Embryonic facial prominence (tissue), 1 donor: Measurements from ENCODE around the gene KLHL13.
A peak's percentile ranks its signal among the peaks of the same experiment; 100 is the strongest.
"Not testable (repeated sequence)": the region's sequence is repeated elsewhere in the genome, so short reads cannot be mapped to it uniquely, and the experiment has no call there.

Experiments
- DNase-seq: peaks from one replicate; pipeline ENCODE4 v3.0.0-alpha.2; 2016; ENCODE audit errors: extremely low spot score

KLHL13 gene

DNA sequence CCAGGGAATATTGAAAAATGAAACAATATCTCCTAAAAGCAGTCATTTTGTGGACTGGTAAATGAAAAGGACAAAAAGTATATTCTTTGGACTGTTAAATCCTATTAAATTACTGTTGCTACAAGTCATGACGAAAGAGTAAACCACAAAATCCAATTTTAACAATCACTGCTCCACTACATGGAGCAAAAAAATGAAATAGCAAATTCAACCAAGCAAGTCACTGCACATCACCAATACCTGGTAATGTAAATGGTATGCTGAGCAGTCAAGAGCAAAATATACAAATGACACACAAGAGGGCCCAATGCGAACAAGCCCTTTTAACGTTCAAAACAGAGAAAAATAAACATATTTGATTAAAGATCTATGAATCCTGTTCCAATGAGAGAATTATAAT, 126.2 kb downstream of the KLHL13 start:
- DNase-seq: no peak

DNA sequence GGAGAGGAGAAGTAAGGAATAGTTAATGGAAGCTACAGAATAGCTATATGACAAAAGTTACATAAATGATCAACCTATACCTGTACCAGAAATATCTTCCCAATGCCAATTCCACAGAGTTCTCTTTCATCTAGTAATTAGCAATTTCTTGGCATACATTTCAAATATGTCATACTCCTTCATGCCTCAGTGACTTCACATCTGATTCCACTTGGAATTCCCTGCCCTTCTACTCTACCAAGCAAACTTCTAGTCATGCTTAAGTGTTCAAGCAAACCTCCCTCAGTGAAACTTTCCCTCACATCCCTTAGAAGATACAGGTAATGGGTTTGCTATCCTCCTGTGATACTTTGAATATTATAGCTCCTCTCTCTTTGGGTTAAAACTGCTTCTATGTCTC, 127.1 kb downstream of the KLHL13 start:
- DNase-seq: no peak

DNA sequence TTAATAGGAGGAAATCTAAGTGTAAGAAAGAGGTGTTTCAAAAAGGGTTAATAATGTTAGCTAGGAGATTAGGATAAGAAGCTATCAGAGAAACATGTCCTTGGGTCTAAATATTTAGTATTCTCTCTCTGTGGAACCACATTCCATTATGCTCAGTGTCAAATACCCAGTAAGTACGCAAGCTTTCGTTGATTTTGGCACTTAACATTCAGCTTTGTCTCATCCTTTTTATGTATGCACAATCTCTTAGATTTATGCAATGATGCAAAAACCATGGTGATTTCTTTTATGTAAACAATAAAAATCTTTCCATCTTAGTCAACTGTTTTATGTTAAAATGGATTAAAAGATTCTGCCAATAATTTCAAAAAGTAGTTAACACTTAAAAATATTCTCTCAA, 129.2 kb downstream of the KLHL13 start:
- no peak for DNase-seq

DNA sequence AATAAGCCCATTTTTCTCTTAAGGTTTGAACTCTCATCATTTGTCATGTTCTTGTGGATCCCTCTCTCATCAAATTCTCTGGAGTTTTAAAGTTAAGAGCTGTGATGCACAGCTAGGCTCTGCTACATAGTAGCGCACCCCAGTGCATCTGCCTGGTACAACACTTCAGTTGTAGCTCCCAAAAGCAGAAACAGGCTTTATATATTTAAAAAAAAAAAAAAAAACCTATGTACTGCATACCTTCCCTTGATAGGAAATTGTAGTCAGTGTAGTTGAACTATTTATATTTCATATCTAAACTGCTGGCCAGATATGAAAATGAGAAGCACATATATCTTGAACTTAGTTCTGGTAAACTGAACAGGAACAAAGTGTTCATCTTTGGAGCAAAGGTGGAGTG, 131.4 kb downstream of the KLHL13 start:
- no peak for DNase-seq

DNA sequence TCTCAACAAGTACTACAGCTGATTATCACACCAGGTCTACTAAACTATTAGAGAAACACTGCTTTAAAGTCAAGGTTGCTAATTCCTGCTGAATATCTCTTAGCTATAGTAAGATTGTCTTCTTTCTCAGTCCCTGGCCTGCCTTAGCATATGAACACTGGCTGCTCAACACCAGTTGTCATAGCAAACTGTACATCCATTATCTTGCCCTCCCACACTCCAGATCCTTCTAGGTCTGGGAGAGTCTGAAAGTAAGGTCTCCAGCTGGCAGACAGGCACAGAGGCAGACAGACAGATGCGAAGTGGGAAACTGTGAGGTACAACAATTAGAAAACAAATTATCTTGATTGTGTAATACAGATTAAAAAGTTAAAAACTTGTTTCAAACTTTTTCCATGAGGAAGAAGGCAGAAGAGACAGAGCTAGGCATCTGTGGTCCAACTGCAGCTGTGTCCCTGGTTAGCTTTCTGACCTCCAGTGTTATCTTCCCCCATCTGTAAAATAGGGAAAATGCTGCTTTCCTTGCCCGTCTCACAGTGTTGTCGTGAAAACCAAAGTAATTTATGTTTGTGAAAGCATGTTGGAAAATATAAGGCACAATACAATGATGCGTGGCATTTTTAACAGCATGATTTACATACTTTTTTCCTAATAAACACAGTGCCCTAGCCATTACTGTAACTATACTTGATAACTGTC, 133.8 kb downstream of the KLHL13 start:
- no peak for DNase-seq

DNA sequence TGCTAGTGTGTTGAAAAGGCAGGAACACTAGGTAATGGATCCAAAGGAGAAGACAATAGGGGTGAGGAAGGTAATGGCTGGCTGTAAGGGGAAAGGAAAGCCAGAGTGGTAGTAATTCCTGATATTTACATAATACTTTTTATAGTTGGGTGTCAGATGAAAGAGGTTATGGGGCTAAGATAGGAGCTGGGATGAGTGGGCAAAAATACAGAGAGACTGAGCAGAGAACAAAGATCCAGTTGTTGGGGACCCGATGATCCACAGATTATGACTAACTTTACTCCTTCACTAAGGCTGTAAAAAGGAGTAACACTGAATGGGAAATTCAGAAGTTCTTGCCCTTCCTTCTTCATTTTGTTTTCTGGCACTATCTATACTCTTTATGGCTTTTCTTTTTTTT, 138.2 kb downstream of the KLHL13 start:
- no peak for DNase-seq

DNA sequence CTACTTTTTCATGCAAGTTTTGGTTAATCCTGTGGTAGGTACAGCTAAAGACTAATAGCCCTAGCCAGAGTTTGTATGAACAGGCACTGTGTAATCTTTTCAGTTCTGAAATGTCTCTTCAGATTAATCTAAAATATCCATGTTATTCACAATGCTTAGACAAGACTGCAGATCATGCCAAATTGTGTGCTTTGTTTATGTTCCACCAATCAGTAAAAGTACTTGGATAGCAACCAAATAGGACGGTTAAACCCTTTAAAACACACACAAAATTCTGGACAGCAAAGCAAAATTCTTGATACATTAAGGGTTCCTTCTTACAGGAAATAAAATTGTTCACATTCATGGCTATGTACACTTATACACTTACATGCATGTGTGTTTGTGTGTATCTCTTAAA, 139.1 kb downstream of the KLHL13 start:
- DNase-seq: no peak

DNA sequence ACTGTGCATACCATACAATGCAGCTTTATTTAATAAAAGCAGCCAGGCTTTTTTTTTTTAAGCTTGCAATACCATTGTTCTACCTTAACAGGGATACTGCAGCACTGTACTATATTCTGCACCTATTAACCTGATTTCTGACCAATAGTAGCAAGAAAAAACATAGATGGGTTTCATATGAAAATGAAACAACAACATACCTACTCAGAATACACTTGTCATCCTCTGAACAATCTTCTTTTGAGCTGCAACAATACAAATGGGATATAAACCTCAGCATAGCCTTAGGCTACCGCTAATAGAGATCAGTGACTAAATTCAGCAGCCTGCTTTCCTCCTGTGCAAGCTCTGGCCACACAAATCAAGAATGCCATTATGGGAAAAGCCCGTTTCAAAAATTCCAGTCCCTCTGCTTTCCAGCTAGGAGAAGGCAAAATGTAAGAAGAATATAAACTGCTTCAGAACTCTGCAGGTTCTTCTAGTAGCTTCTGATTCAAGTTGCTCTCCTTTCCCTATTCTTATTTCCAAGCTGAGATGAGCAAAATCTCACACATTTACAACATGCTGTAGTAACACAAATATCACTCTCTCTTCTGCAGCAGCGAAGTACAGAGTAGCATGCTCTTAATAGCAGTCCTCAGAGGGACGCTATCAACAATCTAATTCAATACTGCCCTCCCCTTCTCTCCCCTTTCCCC, 143.4 kb downstream of the KLHL13 start:
- no peak for DNase-seq

DNA sequence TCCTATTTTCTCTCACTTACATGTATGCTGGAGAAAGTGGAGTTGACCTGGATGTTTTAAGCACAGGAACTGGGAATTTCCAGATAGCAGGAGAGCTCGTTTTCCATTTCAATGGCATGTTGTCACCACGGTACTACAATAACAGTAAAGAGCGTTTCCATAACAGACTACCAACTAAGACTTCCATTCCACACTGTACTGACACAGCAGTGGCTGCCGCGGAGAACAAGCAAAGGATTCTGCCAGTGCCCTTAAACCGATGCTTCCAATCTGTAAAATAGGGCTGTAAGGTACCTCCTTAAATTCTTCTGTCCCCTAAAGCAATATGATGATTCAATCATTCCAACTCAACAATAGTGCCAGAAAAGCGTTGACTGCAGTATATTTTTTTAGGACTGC, 143.9 kb downstream of the KLHL13 start:
- DNase-seq: peak; percentile 27

DNA sequence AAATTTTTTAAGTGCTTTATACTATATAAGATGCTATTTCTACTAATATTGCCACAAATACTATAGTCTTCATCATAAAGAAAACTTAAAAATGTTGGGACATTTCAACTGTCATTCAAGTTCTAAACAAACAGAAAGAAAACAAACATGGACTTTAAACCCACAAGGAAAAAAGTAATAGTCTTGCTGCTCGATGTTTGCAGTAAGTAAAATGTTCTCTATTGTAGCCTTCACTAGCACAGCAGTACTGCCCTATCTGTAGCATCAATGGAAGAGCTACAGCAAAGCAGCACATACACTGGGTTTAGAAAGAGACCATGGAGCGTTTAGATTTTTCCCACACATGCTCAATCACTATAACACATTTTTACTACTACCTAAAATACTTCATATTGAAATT, 146.8 kb downstream of the KLHL13 start:
- no peak for DNase-seq

DNA sequence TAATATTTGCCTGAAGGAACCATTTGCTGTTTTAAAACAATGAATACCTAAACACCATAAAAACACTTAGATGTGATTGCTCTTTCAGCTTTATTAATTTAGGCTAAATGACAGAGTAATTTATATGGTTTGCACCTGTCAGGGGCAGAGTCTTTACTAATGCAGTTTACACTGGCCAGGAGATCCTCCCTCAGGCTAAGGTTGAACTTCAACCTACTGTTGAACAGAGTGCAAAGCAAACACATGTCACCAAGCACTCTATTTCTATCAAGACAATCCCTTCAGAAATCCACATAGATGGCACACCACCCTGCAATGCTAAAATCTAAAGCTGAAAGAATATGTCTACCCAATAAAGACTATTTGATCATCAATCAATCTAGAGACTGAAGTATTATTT, 147.3 kb downstream of the KLHL13 start:
- no peak for DNase-seq

DNA sequence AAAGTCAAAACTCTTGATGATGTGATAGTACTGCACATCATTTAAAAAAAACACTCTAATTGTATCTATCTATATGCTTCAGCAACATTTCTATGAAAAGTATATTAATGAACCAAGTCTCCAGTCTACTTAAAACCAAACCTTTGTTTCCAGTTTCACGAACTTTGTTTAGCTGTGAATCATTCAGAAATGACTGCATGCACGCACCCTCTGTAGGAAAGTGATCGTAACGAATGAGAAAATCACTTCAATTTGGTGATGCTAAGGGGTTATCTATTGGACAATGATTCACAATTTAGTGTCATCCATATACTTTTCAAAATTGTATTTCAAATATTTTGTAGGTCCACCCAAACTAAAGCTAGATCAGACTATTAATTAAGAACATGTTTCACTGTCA, 157.6 kb downstream of the KLHL13 start:
- DNase-seq: no peak

DNA sequence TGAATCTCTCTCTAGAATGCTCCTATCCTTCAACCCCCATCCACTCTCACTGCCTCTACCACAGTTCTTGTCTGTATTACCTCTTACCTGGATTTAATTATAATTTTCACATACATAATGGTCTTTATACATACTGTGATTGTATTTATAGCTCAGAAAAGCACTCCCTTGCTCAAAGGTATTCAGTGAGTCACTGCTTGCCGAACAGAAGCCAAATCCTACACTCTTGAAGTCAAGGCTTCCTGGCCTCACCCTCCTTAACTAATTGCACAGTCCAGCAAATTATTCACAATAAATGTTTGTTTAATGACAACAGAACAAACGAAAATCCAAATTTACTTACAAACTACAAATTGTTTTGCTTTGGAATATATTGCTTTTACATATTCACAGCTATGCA, 159.5 kb downstream of the KLHL13 start:
- no peak for DNase-seq

DNA sequence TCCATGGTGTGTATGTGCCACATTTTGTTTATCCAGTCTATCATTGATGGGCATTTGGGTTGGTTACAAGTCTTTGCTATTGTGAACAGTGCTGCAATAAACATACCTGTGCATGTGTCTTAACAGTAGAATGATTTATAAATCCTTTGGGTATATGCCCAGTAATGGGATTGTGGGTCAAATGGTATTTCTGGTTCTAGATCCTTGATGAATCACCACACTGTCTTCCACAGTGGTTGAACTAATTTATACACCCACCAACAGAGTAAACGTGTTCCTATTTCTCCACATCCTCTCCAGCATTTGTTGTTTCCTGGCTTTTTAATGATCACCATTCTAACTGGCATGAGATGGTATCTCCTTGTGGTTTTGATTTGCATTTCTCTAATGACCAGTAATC, 177.3 kb downstream of the KLHL13 start:
- not testable (repeated sequence) for DNase-seq

DNA sequence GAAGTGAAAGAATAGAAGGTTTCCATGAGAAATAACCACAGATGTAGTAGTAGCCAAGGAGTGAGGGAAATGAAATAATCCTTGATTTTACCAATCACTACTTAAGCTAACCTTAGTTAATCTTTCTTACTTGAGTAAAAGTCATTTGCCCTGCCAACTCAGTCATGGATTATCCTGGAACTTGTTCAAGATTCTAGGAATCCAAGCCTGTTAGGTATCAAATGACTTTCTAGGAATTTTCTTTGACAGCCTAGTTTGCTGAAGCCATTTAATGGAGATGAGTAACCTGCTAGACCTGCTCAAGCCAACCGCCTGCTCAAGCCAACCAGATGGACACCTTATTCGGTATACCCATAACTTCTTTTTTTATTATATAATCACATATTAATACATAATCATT, 180.5 kb downstream of the KLHL13 start:
- DNase-seq: no peak

DNA sequence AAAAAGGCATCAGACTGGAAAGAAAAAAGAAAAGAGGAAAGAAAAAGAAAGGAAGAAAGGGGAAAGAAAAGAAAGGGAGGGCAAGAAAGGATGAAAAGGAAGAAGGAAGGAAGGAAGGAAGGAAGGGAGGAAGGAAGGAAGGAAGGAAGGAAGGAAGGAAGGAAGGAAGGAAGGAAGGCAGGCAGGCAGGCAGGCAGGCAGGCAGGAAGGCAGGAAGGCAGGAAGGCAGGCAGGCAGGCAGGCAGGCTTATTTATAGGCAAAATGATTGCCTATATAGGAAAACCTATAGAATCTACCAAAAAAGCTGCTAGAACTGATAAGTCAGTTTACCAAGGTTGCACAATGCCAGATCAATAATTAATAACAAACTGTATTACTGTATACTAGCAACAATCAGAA, 186.5 kb downstream of the KLHL13 start:
- not testable (repeated sequence) for DNase-seq

DNA sequence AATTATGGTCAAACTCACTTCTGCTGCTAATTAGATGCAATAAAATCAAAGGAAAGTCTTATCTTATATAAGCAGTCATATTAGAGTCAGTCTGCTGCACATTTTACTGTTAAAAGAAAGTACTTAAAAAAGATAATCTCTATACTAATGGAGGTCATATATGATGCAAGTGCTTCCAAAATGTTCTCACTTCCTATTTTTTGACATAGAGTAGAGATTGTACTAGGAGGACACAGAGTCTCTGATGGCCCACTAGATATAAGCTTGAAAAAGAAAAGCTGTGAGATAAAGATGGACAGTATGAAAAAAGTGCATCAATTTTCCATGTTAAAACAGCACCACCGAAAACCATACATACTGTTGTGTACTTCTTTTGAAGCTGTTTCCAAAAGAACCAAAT, 196.9 kb downstream of the KLHL13 start:
- no peak for DNase-seq

DNA sequence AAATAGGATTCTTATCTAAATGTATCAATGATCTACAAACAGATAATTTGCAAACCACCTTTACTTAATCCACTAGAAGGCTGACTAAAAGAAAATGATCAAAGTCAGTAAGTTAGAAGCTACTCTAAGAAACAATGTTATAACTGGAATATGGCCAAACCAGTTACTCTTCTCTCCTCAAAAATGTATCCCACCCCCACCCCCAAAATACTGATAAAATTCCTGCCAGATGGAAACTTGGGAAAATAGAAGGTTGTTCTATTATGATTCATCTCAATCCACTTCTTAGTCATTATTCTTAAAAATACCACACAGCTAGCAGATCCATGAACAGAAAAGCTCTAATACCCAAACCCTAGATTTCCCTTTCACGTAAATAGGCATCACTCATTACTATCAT, 206.4 kb downstream of the KLHL13 start:
- no peak for DNase-seq

DNA sequence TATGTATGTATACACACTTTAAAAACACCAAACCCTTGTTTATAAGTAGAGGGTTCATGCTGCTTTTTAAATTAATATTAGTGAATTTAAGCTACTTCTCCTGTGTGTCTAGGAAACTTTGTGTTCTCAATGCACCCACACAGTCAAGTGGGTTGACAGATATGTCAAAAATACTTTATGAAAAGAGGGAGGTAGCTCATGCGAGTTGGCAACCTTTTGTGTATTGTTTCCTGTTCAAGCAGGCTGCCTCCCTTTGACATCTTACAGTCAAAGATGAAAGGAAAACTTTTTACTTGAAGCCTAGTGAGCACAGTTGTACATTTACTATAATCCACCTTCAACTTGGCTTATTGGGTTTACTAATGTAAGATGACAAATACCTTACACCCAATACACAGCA, 218.4 kb downstream of the KLHL13 start:
- DNase-seq: no peak

DNA sequence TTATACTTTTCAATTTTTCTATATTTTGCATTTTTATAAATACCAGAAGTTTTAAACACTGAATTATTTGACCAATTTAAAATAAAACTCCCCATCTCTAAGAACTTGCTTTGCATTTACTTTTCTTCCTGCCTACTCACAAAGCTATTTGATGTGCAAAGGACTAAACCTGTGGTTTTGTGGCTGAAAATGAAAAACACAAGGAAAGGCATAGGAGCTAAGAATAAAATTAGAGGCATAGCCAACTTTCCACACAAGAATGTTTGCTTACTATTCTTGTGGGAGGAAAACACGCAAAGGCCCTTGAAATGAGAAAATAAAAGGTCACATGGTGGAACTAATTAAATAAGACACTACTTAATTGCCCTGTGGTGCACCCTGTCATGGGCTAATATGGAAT, 221.2 kb downstream of the KLHL13 start:
- DNase-seq: no peak

DNA sequence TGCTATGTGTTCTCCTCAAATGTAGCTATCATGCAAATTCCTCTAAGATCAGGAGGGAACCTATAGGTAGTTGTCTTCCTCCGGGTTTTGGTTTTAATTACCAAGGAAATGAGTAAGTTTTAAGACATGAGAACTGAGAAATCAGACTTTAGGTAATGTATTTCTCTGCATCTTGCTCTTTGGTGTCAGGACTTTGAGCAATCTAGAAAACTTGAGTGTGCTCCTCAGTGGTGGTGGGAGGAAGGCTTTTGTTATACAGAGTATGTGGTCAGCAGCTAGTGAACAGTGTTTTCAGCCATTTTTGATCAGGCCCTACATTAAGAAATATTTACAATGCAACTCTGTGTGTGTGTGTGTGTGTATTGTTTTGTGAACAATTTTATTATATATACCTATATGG, 224.1 kb downstream of the KLHL13 start:
- DNase-seq: no peak

DNA sequence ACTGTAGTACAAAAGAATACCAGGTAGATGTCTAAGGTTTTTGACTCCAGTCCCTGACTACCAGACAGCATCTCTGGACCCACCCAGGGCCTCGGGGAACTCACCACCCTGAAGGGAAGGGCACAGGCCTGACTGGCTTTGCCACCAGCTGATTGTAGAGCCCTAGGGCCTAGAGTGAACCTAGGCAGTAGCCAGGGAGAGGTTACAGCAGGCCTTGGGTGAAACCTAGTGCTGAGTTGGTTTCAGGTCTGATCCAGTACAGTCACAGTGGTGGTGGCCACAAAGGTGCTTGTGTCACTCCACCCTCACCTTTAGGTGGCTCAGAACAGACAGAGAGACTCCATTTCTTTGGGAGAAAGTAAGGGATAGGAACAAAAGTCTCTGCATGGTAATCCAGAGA, 244.8 kb downstream of the KLHL13 start:
- no peak for DNase-seq

DNA sequence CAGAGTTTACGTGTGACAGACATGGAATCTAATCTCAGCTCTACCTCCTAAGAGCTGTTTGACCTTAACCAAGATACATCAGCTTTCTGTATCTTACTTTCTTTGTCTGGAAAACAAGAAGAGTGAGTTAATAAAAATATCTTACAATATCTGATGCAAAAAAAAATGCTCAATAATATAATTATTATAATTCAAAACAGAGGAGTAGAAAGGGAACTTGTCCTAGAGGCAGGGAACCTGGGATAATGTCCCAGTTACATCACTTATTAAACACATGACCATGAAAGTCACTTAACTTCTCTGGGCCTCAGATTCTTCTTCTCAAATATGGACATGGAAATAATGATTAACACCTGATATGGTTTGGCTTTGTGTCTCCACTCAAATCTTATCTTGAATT, 256.1 kb downstream of the KLHL13 start:
- no peak for DNase-seq

DNA sequence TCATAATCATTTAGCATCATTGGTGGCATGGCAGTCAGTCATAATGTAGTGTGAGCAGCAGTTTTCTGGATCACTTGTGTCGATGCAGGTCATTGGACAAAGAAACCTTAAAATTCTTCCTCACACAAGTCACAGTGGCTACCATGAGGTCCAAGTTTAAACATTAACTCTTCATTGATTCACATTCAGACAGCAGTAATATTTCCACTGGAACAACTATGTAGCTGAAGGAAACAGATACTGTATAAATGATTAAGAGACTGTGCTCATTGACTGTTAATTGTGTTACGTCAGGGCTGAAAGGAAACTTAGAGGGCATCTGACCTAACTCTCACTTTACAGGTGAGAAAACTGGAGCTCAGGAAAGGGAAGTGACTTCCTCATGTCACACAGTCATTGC, 261.8 kb downstream of the KLHL13 start:
- no peak for DNase-seq
